Esophagus squamous epithelium (tissue), 5 donors: ENCODE results near the gene DGCR6L. TPM values are rescaled to one million over a fixed set of nuclear protein-coding genes. Genes with fewer than 3 reads are reported as not detected.

ENCODE experiments used
- DNase-seq: peaks from one replicate; lab custom pipeline; 2025; lab: John Stamatoyannopoulos, UW
- H3K27ac ChIP-seq, 4 donors: fragments of 200-600 bp; sonication (generic); one replicate each; pipeline ENCODE4 v1.5.1; 2016 to 2019; ENCODE audit warnings: mild to moderate bottlenecking in 1 of 4
- H3K27me3 ChIP-seq, 4 donors: fragments of 200-600 bp; sonication (generic); 1 replicate in 3 of 4; 2 replicates in 1 of 4; pipeline versions ENCODE4 v1.5.1 to v1.6.0; 2017 to 2021; ENCODE audit warnings: antibody characterized with exemption in 1 of 4
- H3K36me3 ChIP-seq, 3 donors: fragments of 200-600 bp; sonication (generic); one replicate each; pipeline ENCODE4 v1.5.1; 2016 to 2019
- H3K4me1 ChIP-seq, 3 donors: fragments of 200-600 bp; sonication (generic); one replicate each; pipeline ENCODE4 v1.5.1; 2017 to 2019
- H3K4me3 ChIP-seq, 4 donors: fragments of 200-600 bp; sonication (generic); 1 replicate in 3 of 4; 2 replicates in 1 of 4; pipeline ENCODE4 v1.5.1; 2016 to 2019; ENCODE audit warnings: mild to moderate bottlenecking in 2 of 4, moderate library complexity in 1 of 4
- H3K9me3 ChIP-seq, 3 donors: fragments of 200-600 bp; sonication (generic); one replicate each; pipeline ENCODE4 v1.5.1; 2016 to 2019
- POLR2A ChIP-seq, 4 donors: fragments of 450-650 bp; IDR thresholded peaks; one replicate each; pipeline ENCODE4 v1.6.1; 2017; ENCODE audit warnings: antibody characterized with exemption in 4 of 4, mild to moderate bottlenecking in 4 of 4, moderate library complexity in 3 of 4
- WGBS, 2 donors: methylation state at CpG; one replicate each; pipeline ENCODE4 v1.1.5; 2018; 5-methylcytosine and 5-hydroxymethylcytosine counted together
- intact Hi-C: fragments of 100-400 bp; cut with DNase I; formaldehyde crosslinking; loops from one replicate; pipeline ENCODE4 v1.15.0; 2022
- total RNA-seq, 4 donors: library from RNA; depleted of rRNA; stranded (reverse); fragments of >200 nt; gene quantifications; one replicate each; pipeline ENCODE4 v1.1.0, GENCODE V29; 2016
- TF ChIP-seq, protein P1 (sequence below), 6 experiments: fragments of 450-650 bp in 4 of 6; fragments of 200-600 bp in 2 of 6; sonication (generic) in 2 of 6; IDR thresholded peaks; one replicate each; pipeline ENCODE4 v1.5.1; 2016 to 2019; ENCODE audit warnings: antibody characterized with exemption in 6 of 6, mild to moderate bottlenecking in 4 of 6, moderate library complexity in 4 of 6
- donor health status: DM: yes; HTN: yes; CAD: no.

The DGCR6L gene
- total RNA-seq, 4 donors from 2014 or later = 35.7 to 56.2 (median 49.2) TPM

DNA sequence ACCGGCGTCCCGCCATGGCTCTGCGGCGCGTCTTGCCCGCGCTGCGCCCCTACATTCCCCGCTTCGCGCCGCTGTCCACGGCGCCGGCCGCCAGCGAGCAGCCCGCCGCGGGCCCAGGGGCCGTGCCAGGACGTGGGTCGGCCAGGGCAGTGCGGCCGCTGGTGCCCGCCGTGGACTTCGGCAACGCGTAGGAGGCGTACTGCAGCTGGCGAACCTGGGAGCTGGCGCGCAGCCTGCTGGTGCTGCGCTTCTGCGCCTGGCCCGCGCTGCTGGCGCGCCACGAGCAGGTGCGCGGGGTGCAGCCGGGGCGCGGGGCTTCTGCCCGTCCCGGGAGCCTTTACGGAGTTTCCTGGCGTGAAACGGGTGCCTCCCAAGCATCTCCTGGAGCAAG is 20.1 kb downstream of the DGCR6L start:
- Histone ChIP-seq H3K4me3 (peak overlapping the region; percentile 42 to 63 (median 57)), H3K4me1 (peaks cover 4 to 21% (median 13%) of the 10 kb centered on the region in 3 donors), H3K27ac (peak overlapping the region in 2 of 4 donors; percentile 42 to 74), H3K36me3 (no peaks in the 10 kb centered on the region), H3K9me3 (no peaks in the 10 kb centered on the region), H3K27me3 (peaks cover 0 to 39% (median 0%) of the 10 kb centered on the region in 4 donors)
- WGBS, 2 donors = 0% methylated on average over 5 of the region's 52 CpGs; no CpG with 5 or more reads in 1 of the 2 donors
- no peak for DNase-seq
- TF ChIP-seq, protein P1, sequence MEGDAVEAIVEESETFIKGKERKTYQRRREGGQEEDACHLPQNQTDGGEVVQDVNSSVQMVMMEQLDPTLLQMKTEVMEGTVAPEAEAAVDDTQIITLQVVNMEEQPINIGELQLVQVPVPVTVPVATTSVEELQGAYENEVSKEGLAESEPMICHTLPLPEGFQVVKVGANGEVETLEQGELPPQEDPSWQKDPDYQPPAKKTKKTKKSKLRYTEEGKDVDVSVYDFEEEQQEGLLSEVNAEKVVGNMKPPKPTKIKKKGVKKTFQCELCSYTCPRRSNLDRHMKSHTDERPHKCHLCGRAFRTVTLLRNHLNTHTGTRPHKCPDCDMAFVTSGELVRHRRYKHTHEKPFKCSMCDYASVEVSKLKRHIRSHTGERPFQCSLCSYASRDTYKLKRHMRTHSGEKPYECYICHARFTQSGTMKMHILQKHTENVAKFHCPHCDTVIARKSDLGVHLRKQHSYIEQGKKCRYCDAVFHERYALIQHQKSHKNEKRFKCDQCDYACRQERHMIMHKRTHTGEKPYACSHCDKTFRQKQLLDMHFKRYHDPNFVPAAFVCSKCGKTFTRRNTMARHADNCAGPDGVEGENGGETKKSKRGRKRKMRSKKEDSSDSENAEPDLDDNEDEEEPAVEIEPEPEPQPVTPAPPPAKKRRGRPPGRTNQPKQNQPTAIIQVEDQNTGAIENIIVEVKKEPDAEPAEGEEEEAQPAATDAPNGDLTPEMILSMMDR (IDR thresholded peaks at IDR 0.05) = no peak
- peak in 2 of 4 donors; percentile 14 to 16 for TF ChIP-seq POLR2A (IDR thresholded peaks at IDR 0.05)
- intact Hi-C loops = no loop called here

DNA sequence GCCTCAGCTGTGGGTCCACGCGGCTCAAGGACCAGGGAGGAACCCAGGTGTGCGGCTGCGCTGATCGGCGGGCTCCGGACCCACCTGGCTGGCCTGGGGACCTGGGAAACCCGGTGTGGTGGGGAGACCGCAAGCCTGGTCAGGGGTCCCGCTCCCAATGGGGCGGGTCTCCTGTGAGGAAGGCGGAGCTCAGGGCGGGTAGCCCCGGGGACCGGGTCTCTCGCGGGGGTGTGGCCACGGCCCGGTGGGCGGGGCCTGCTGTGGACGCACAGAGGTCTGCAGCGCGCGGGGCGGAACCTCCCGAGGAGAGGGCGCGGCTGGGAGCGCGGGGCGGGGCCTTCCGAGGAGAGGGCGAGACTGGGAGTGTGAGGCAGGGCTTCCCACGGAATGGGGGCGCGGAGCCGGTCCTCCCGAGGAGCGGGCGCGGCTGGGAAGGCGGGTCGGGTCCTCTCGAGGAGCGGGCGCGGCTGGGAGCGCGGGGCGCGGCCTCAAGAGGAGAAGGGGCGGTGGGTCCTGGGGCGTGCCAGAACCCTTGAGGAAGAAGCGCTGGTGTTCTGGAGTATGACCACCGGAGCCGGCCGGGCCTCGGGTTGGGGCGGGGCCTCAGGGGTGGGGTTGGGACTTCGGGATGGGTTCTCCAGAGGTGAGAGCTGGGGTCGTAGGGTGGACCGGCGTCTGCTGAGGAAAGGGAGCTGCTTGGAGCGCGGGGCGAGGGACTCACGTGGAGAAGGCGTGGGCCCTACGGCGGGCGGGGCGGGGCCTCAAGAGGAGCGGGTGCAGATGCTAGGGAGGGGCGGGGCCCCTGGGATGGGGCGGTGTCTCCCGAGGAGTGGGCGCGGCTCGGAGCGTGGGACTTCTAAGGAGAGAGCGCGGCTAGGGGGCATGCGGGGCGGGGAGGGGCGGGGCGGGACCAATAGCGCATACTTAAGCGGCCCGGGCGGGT is 20.8 kb downstream of the DGCR6L start:
- peak; percentile 21 for DNase-seq
- no peaks in the 10 kb centered on the region for H3K36me3 ChIP-seq
- WGBS, 2 donors = 3% methylated on average over 19 of the region's 90 CpGs; no CpG with 5 or more reads in 1 of the 2 donors
- no peaks in the 10 kb centered on the region for H3K9me3 ChIP-seq
- peak overlapping the region; percentile 42 to 63 (median 57) for H3K4me3 ChIP-seq
- H3K27me3 ChIP-seq = peaks cover 0 to 35% (median 0%) of the 10 kb centered on the region in 4 donors
- peaks cover 4 to 21% (median 13%) of the 10 kb centered on the region in 3 donors for H3K4me1 ChIP-seq
- intact Hi-C loops = no loop called here
- H3K27ac ChIP-seq = peak overlapping the region in 3 of 4 donors; percentile 15 to 74 (median 50)
- peak in 1 of 4 donors; percentile 17 for TF ChIP-seq POLR2A (IDR thresholded peaks at IDR 0.05)
- TF ChIP-seq, protein P1 (IDR thresholded peaks at IDR 0.05) = no peak

DNA sequence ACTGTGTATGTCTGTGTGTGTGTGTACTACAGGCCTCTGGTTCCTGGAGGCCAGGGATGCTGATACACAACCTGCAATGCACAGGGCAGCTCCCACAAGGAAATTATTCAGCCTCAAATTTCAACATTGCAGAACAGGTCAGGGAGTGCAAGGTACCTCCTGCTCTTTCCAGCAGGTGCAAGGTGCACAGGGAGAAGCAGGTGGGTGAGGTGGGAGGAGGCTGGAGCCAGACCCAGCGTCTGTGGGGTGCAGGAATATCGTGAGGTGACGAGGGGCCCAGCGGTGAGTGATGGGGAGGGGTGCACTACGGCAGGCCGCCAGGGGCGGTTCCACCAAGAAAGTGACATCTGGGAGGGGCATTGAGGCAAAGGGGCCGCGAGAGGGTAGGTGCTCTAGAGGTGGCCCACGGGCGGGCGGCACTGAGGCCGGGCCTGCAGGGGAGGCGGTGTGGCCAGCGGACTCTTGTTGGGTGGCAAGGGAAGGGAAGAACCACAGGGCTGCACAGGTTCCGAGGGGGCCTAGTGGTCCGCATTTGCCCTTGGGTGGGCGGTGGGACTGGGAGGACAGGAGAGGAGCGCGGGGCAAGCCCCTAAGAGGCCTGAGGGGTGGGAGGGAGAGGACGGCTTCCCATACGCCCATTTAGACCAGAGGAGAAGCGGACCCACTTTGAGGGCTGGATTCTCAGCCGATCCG is 21.6 kb downstream of the DGCR6L start:
- Histone ChIP-seq H3K36me3 (no peaks in the 10 kb centered on the region), H3K4me1 (peaks cover 4 to 21% (median 13%) of the 10 kb centered on the region in 3 donors), H3K27me3 (peaks cover 0 to 28% (median 0%) of the 10 kb centered on the region in 4 donors), H3K9me3 (no peaks in the 10 kb centered on the region), H3K4me3 (peak overlapping the region; percentile 42 to 63 (median 57)), H3K27ac (peak overlapping the region in 1 of 4 donors; percentile 74)
- DNase-seq = no peak
- 44 to 67% methylated on average over 19 to 24 of the region's 25 CpGs for WGBS, 2 donors
- intact Hi-C loops = no loop called here
- no peak for TF ChIP-seq POLR2A (IDR thresholded peaks at IDR 0.05)
- TF ChIP-seq, protein P1 (IDR thresholded peaks at IDR 0.05) = no peak

DNA sequence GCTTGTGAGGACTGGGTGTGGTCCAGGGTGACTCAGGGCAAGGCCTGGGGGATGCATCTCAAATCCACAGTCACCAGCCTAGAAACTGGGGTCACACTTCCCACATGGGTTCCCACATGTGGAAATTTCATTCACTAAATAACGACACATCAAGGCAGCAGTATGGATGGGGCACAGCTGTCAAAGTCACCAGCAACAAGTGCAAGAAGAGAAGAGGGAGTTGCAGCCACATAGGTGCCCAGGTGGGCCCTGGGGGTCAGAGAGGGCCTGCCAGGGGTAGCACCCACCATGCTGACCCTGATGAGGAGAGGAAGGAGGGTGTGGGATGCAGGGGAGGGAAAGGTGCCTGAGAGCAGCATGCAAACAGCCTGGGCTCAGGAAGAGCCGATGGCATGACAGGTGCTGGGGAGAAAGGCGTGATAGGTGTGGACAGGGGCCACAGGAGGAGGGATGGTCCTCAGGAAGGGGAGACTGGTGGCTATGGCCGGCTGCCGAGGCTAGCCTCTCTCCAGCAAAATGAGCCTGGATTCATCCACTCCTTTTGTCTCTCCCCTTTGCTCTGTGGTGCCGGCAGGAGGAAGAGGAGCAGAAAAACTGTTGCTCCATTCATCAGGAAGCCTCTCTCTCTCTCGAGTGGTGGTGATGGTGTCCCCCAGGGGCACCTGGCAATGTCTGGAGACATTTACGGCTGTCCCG is 22.3 kb downstream of the DGCR6L start:
- DNase-seq = no peak
- intact Hi-C loops = no loop called here
- 70% methylated on average over 5 of the region's 9 CpGs for WGBS, 2 donors
- no peak for TF ChIP-seq POLR2A (IDR thresholded peaks at IDR 0.05)
- TF ChIP-seq, protein P1 (IDR thresholded peaks at IDR 0.05) = no peak
- Histone ChIP-seq H3K9me3 (no peaks in the 10 kb centered on the region), H3K4me1 (peaks cover 4 to 21% (median 13%) of the 10 kb centered on the region in 3 donors), H3K4me3 (no peak overlapping the region), H3K36me3 (no peaks in the 10 kb centered on the region), H3K27ac (no peak overlapping the region), H3K27me3 (peaks cover 0 to 21% (median 0%) of the 10 kb centered on the region in 4 donors)
